ENCODE data around the gene MAML3. TPM values are rescaled to one million over a fixed set of nuclear protein-coding genes. Genes with fewer than 3 reads are reported as not detected.

Gene MAML3
- total RNA-seq, 2 experiments from 2014 or later, result 2.5 to 2.9 TPM

- POLR2A ChIA-PET, result no interaction called here
- Mint-ChIP-seq H3K4me3 (no peak overlapping the region), H3K27ac (no peak overlapping the region), H3K36me3 (ENCODE audit: low read depth) (no peaks in the 10 kb centered on the region), H3K4me1 (ENCODE audit: low read depth) (no peaks in the 10 kb centered on the region), H3K9me3 (peaks cover 4% of the 10 kb centered on the region), H3K27me3 (no peaks in the 10 kb centered on the region)
- H3K27me3 ChIP-seq (ENCODE audit: control insufficient read depth in 1 of 2, insufficient read depth in 2 of 2, low read length in 2 of 2), result peaks cover 0 to 3% of the 10 kb centered on the region in 2 experiments
- H3K9me3 ChIP-seq (ENCODE audit: control insufficient read depth in 1 of 2, insufficient read depth in 1 of 2, low read length in 2 of 2), result no peaks in the 10 kb centered on the region
- DNase-seq (no peak), ATAC-seq (ENCODE audit: poor library complexity) (no peak)
- H3K36me3 ChIP-seq (ENCODE audit: insufficient read depth, low read length), result no peaks in the 10 kb centered on the region
- CTCF ChIA-PET, result interaction anchor here (0.7 kb wide), 1 partner anchor 654 kb away, joined by 3 read pairs; no protein-coding TSS in a partner anchor
- no peak overlapping the region for H3K4me3 ChIP-seq (ENCODE audit: low read length)
- TF ChIP-seq, protein P1, sequence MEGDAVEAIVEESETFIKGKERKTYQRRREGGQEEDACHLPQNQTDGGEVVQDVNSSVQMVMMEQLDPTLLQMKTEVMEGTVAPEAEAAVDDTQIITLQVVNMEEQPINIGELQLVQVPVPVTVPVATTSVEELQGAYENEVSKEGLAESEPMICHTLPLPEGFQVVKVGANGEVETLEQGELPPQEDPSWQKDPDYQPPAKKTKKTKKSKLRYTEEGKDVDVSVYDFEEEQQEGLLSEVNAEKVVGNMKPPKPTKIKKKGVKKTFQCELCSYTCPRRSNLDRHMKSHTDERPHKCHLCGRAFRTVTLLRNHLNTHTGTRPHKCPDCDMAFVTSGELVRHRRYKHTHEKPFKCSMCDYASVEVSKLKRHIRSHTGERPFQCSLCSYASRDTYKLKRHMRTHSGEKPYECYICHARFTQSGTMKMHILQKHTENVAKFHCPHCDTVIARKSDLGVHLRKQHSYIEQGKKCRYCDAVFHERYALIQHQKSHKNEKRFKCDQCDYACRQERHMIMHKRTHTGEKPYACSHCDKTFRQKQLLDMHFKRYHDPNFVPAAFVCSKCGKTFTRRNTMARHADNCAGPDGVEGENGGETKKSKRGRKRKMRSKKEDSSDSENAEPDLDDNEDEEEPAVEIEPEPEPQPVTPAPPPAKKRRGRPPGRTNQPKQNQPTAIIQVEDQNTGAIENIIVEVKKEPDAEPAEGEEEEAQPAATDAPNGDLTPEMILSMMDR (IDR thresholded peaks at IDR 0.05), result no peak
- H3K4me1 ChIP-seq (ENCODE audit: insufficient read depth, low read length), result no peaks in the 10 kb centered on the region
- intact Hi-C loops (cut with DNase I, micrococcal nuclease), result no loop called here
- no peak overlapping the region for H3K27ac ChIP-seq (ENCODE audit: low read depth in 1 of 2, low read length in 2 of 2)
These were observed 343.3 kb downstream of the MAML3 start for GRCh38 chr4:139810710-139811109.

- Histone ChIP-seq H3K9me3 (ENCODE audit: control insufficient read depth in 1 of 2, insufficient read depth in 1 of 2, low read length in 2 of 2) (no peaks in the 10 kb centered on the region), H3K4me3 (ENCODE audit: low read length) (no peak overlapping the region), H3K36me3 (ENCODE audit: insufficient read depth, low read length) (no peaks in the 10 kb centered on the region), H3K27ac (ENCODE audit: low read depth in 1 of 2, low read length in 2 of 2) (no peak overlapping the region), H3K27me3 (ENCODE audit: control insufficient read depth in 1 of 2, insufficient read depth in 2 of 2, low read length in 2 of 2) (peaks cover 0 to 3% of the 10 kb centered on the region in 2 experiments), H3K4me1 (ENCODE audit: insufficient read depth, low read length) (no peaks in the 10 kb centered on the region)
- Mint-ChIP-seq H3K36me3 (ENCODE audit: low read depth) (no peaks in the 10 kb centered on the region), H3K27me3 (no peaks in the 10 kb centered on the region), H3K4me3 (no peak overlapping the region), H3K4me1 (ENCODE audit: low read depth) (no peaks in the 10 kb centered on the region), H3K9me3 (peaks cover 4% of the 10 kb centered on the region), H3K27ac (no peak overlapping the region)
- CTCF ChIA-PET, result no interaction called here
- POLR2A ChIA-PET, result no interaction called here
- DNase-seq, result no peak
- intact Hi-C loops (cut with DNase I, micrococcal nuclease), result no loop called here
- no peak for ATAC-seq (ENCODE audit: poor library complexity)
- TF ChIP-seq, protein P1 (IDR thresholded peaks at IDR 0.05), result no peak
These were observed 344.2 kb downstream of the MAML3 start for GRCh38 chr4:139809757-139810140.

DNA sequence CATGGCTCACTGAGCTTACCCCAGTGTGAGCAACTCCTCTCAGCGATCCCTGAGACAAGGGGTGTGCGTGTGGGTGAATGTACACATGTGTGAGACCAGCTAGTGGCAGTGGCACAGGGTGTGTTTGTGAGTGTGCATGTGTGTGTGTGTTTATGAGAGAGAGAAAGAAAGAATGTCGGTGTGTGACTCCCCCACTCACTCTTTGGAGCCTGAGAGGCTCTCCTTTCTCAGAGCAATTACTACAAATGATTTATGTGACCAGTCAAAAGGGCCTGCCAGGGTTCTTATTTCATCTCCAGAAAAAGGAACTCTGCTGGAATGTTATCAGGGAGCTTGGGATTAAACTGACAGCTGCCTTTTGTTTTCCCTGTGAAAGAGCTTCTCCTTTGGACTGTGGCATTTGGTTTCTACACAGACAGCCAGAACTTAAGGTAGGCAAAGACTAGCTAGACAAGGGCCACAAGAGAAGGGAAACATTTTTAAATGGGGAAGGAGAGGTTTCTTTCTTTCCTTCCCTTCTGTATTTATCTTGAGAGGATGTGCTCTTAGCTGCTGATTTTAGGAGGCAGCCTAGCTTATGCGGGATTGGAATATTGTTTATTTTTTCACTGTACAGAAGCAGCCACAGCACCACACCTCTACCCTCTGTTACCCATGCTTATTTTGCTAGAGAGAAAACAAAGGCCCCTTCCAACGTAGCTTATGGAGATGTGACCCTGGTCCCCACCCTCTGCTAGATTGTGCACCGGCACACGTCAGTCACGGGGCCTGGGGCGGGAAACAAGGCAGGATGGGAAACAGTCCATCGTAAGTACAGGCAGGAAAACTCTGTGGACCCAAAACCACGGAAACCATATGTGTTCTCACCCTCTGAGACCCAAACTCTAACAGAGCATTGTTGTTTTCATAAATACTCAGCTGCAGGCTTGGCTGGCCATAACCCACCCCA lies 344.9 kb downstream of the MAML3 start:
- POLR2A ChIA-PET, result no interaction called here
- H3K4me1 ChIP-seq (ENCODE audit: insufficient read depth, low read length), result no peaks in the 10 kb centered on the region
- ATAC-seq (ENCODE audit: poor library complexity) (no peak), DNase-seq (no peak)
- H3K36me3 ChIP-seq (ENCODE audit: insufficient read depth, low read length), result no peaks in the 10 kb centered on the region
- Mint-ChIP-seq H3K9me3 (peaks cover 4% of the 10 kb centered on the region), H3K4me1 (ENCODE audit: low read depth) (no peaks in the 10 kb centered on the region), H3K27ac (no peak overlapping the region), H3K36me3 (ENCODE audit: low read depth) (no peaks in the 10 kb centered on the region), H3K27me3 (no peaks in the 10 kb centered on the region), H3K4me3 (no peak overlapping the region)
- H3K27me3 ChIP-seq (ENCODE audit: control insufficient read depth in 1 of 2, insufficient read depth in 2 of 2, low read length in 2 of 2), result peaks cover 0 to 3% of the 10 kb centered on the region in 2 experiments
- CTCF ChIA-PET, result no interaction called here
- intact Hi-C loops (cut with DNase I, micrococcal nuclease), result no loop called here
- H3K4me3 ChIP-seq (ENCODE audit: low read length), result no peak overlapping the region
- H3K27ac ChIP-seq (ENCODE audit: low read depth in 1 of 2, low read length in 2 of 2), result no peak overlapping the region
- no peaks in the 10 kb centered on the region for H3K9me3 ChIP-seq (ENCODE audit: control insufficient read depth in 1 of 2, insufficient read depth in 1 of 2, low read length in 2 of 2)
- TF ChIP-seq, protein P1 (IDR thresholded peaks at IDR 0.05), result no peak

Data from CD4-positive, alpha-beta T cell (primary cell).